Peyer's patch (tissue), 4 donors: ENCODE results near the gene CSRP2. TPM values are rescaled to one million over a fixed set of nuclear protein-coding genes. Genes with fewer than 3 reads are reported as not detected.

Experiments
- DNase-seq, 3 donors: peaks; one replicate each; pipeline ENCODE4 v3.0.0-alpha.2; 2017 to 2019
- H3K27ac ChIP-seq, 4 donors: fragments of 200-600 bp; sonication (generic); one replicate each; pipeline ENCODE4 v1.5.1; 2016 to 2019
- H3K27me3 ChIP-seq, 2 donors: fragments of 200-600 bp; sonication (generic); one replicate each; pipeline ENCODE4 v1.5.1; 2019
- H3K36me3 ChIP-seq, 3 donors: fragments of 200-600 bp; sonication (generic); one replicate each; pipeline ENCODE4 v1.5.1; 2016 to 2019
- H3K4me1 ChIP-seq, 4 donors: fragments of 200-600 bp; sonication (generic); one replicate each; pipeline ENCODE4 v1.5.1; 2016 to 2019
- H3K4me3 ChIP-seq, 4 donors: fragments of 200-600 bp; sonication (generic); 1 replicate in 3 of 4; 2 replicates in 1 of 4; pipeline ENCODE4 v1.5.1; 2016 to 2019; ENCODE audit warnings: mild to moderate bottlenecking in 1 of 4
- H3K9me3 ChIP-seq, 4 donors: fragments of 200-600 bp; sonication (generic); one replicate each; pipeline ENCODE4 v1.5.1; 2016 to 2019; ENCODE audit warnings: mild to moderate bottlenecking in 1 of 4
- CTCF ChIP-seq, 6 experiments: fragments of 450-650 bp in 4 of 6; fragments of 200-600 bp in 2 of 6; sonication (generic) in 1 of 6; IDR thresholded peaks; one replicate each; pipeline ENCODE4 v1.5.1; 2017 to 2019; ENCODE audit warnings: antibody characterized with exemption in 6 of 6, mild to moderate bottlenecking in 3 of 6, moderate library complexity in 1 of 6
- POLR2A ChIP-seq, 2 donors: fragments of 450-650 bp; IDR thresholded peaks; one replicate each; pipeline ENCODE4 v1.5.1; 2017; ENCODE audit warnings: antibody characterized with exemption in 2 of 2, mild to moderate bottlenecking in 2 of 2, moderate library complexity in 2 of 2
- total RNA-seq, 4 donors: library from RNA; depleted of rRNA; stranded (reverse); fragments of >200 nt; gene quantifications; one replicate each; pipeline ENCODE4 v1.1.0, GENCODE V29; 2016

CSRP2 gene
- total RNA-seq, 4 donors from 2014 or later: 1.9 to 10.6 (median 8.5) TPM

DNA sequence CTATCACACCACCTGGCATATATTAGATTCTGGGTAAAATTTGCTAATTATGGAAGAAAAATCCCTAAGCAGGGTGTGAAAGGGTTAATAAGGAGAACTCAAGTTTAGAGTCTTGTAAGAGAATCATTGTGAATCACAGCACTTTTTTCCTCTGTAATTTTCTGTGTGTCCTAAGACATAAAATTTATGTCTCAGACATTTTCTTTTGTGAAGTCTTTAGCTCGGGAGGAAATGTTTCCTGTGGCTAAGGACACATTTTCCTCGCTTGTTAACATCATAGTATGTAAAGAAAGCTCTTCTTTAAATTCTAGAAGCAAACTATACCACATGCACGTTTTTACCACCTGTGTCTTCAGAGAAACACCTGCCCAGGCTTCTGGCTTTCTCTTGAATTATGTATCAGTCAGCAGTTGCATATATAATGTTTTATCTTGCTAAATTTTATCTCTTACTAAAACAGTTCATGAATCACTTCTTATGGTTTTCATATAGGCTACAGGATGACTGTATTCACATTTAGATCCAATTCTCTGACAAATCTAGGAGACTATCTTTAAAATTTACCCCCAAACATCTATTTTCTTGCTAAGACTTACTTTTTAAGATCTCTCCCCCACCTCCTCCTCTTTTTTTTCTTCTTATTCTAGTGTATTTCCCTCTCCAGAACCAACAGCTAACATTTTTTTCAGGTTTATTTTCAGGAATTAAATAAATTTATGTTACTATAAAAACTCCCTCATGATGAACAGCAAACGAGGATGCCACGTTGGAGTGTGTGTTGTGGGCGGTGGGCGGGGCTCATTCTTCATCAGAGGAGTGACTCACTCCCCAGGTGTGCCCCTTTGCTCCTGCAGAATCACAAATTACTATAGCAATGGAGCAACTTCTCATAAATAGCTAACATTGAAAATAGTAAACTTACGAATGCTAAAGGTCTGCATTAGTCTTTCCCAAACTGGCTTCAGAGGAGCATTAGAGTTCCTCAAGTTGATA lies 11.6 kb upstream of the CSRP2 start:
- Histone ChIP-seq H3K9me3 (no peaks in the 10 kb centered on the region), H3K27ac (no peak overlapping the region), H3K4me3 (no peak overlapping the region), H3K4me1 (no peaks in the 10 kb centered on the region), H3K36me3 (no peaks in the 10 kb centered on the region), H3K27me3 (no peaks in the 10 kb centered on the region)
- no peak for DNase-seq
- TF ChIP-seq POLR2A (IDR thresholded peaks at IDR 0.05) (no peak), CTCF (IDR thresholded peaks at IDR 0.05) (no peak)

- TF ChIP-seq CTCF (IDR thresholded peaks at IDR 0.05) (no peak), POLR2A (IDR thresholded peaks at IDR 0.05) (no peak)
- no peaks in the 10 kb centered on the region for H3K4me1 ChIP-seq
These were observed 10.0 kb upstream of the CSRP2 start for GRCh38 chr12:76888775-76889174.

GRCh38 chr12:76883811-76884210 lies 5.0 kb upstream of the CSRP2 start:
- H3K27me3 ChIP-seq: no peaks in the 10 kb centered on the region
- no peaks in the 10 kb centered on the region for H3K9me3 ChIP-seq
- H3K4me1 ChIP-seq: no peaks in the 10 kb centered on the region
- no peaks in the 10 kb centered on the region for H3K36me3 ChIP-seq
- no peak overlapping the region for H3K27ac ChIP-seq
- no peak for DNase-seq
- no peak overlapping the region for H3K4me3 ChIP-seq
- TF ChIP-seq POLR2A (IDR thresholded peaks at IDR 0.05): no peak
- no peak for TF ChIP-seq CTCF (IDR thresholded peaks at IDR 0.05)

More at GRCh38 chr12:76888775-76889174, 10.0 kb upstream of the CSRP2 start:
- H3K4me3 ChIP-seq: no peak overlapping the region
- no peaks in the 10 kb centered on the region for H3K36me3 ChIP-seq
- H3K9me3 ChIP-seq: no peaks in the 10 kb centered on the region
- DNase-seq: no peak
- no peak overlapping the region for H3K27ac ChIP-seq
- H3K27me3 ChIP-seq: no peaks in the 10 kb centered on the region

GRCh38 chr12:76883151-76883550 lies 4.3 kb upstream of the CSRP2 start:
- Histone ChIP-seq H3K27me3 (no peaks in the 10 kb centered on the region), H3K4me1 (peaks cover 0 to 2% (median 0%) of the 10 kb centered on the region in 4 donors), H3K36me3 (no peaks in the 10 kb centered on the region), H3K27ac (no peak overlapping the region), H3K9me3 (no peaks in the 10 kb centered on the region), H3K4me3 (no peak overlapping the region)
- no peak for DNase-seq
- TF ChIP-seq CTCF (IDR thresholded peaks at IDR 0.05): no peak
- TF ChIP-seq POLR2A (IDR thresholded peaks at IDR 0.05): no peak

DNA sequence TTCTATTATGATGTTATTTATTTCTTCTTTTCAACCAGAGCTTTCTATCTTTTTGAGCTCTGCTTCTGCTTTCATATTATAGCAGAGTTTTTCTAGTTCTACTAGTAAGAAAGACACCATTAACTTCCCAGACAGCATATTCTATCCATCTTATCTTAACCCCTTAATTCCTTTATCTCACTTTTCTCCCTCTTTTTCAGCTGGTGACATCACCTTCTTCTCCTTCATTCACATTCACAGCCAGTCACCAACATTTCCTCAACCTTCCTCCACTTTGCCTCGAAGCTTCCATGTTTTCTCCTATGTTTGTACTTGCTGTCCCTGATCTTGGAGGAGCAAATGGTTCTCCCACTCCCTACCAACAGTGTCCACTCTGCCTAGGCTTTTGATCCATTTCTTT lies 3.5 kb upstream of the CSRP2 start:
- Histone ChIP-seq H3K4me3 (no peak overlapping the region), H3K4me1 (peaks cover 0 to 3% (median 0%) of the 10 kb centered on the region in 4 donors), H3K27me3 (no peaks in the 10 kb centered on the region), H3K9me3 (no peaks in the 10 kb centered on the region), H3K36me3 (no peaks in the 10 kb centered on the region), H3K27ac (no peak overlapping the region)
- no peak for DNase-seq
- no peak for TF ChIP-seq POLR2A (IDR thresholded peaks at IDR 0.05)
- TF ChIP-seq CTCF (IDR thresholded peaks at IDR 0.05): no peak
